Gastroesophageal sphincter (tissue), 3 donors: Measurements from ENCODE around the gene RNF141.

Experiments used
- CTCF ChIP-seq, 4 experiments: fragments of 200-600 bp in 2 of 4; fragments of 450-650 bp in 2 of 4; sonication (generic) in 1 of 4; IDR thresholded peaks; one replicate each; pipeline ENCODE4 v1.5.1; 2017 to 2019; ENCODE audit warnings: antibody characterized with exemption in 4 of 4, mild to moderate bottlenecking in 2 of 4, moderate library complexity in 2 of 4
- EP300 ChIP-seq: sonication (generic); formaldehyde crosslinking; IDR thresholded peaks from one replicate; pipeline ENCODE4 v1.6.1; 2017; ENCODE audit warnings: antibody characterized with exemption, mild to moderate bottlenecking
- POLR2A ChIP-seq, 2 donors: fragments of 450-650 bp; IDR thresholded peaks; one replicate each; pipeline ENCODE4 v1.6.1; 2017; ENCODE audit warnings: antibody characterized with exemption in 2 of 2, mild to moderate bottlenecking in 2 of 2, moderate library complexity in 1 of 2

GRCh38 chr11:10572533-10572932 lies 31.5 kb upstream of the RNF141 start:
- TF ChIP-seq CTCF (IDR thresholded peaks at IDR 0.05), result no peak
- TF ChIP-seq POLR2A (IDR thresholded peaks at IDR 0.05), result no peak
- TF ChIP-seq EP300, result no peak
